A549 (cell line): ENCODE results near the gene ATAD5. TPM values are rescaled to one million over a fixed set of nuclear protein-coding genes. Genes with fewer than 3 reads are reported as not detected.
"Not testable (repeated sequence)": the region's sequence is repeated elsewhere in the genome, so short reads cannot be mapped to it uniquely, and the experiment has no call there.

Source experiments
- ATAC-seq, 2 experiments: fragments of 200-7000 bp in 1 of 2; fragments of >200 bp in 1 of 2; cut with Nextera tagmentation in 1 of 2; cut with Tn5 transposase in 1 of 2; 3 replicates each; pipeline versions ENCODE4 v1.8.0 to v1.9.1; 2018 to 2020; ENCODE audit warnings: mild to moderate bottlenecking in 1 of 2, moderate library complexity in 1 of 2
- CTCF ChIA-PET: fragments of 300-600 bp; sonication (Branson Sonifier 250); formaldehyde crosslinking; extraction: SDS; loops from one replicate; lab custom pipeline; 2021; ENCODE audit warnings: antibody characterized with exemption, inconsistent platforms; lab: Yijun Ruan, JAX
- POLR2A ChIA-PET: fragments of 350-600 bp; formaldehyde crosslinking; extraction: SDS; loops from one replicate; lab custom pipeline; 2021; ENCODE audit warnings: antibody characterized with exemption, inconsistent platforms; lab: Yijun Ruan, JAX
- DNase-seq, 2 experiments: peaks; one replicate each; pipeline versions ENCODE4 v3.0.0 to v3.0.0-alpha.2; 2011 to 2016; ENCODE audit warnings: low read depth in 1 of 2, low spot score in 1 of 2
- FAIRE-seq: peaks from 2 replicates; lab custom pipeline; 2011; peaks lifted over from hg19 to GRCh38; lab: Jason Lieb, UNC
- H3K27ac ChIP-seq, 2 experiments: fragments of >200 bp; sonication (Bioruptor Twin); formaldehyde crosslinking; 3 replicates each; pipeline ENCODE4 v1.5.1; 2016 to 2017
- H3K4me1 ChIP-seq: fragments of >200 bp; sonication (Bioruptor Twin); formaldehyde crosslinking; 3 replicates; pipeline ENCODE4 v1.6.1; 2016
- H3K4me2 ChIP-seq: fragments of >200 bp; sonication (Bioruptor Twin); formaldehyde crosslinking; 3 replicates; pipeline ENCODE4 v1.6.1; 2016
- H3K4me3 ChIP-seq: fragments of >200 bp; sonication (Bioruptor Twin); formaldehyde crosslinking; 3 replicates; pipeline ENCODE4 v1.5.1; 2016
- H3K9me3 ChIP-seq: fragments of >200 bp; sonication (Bioruptor Twin); formaldehyde crosslinking; 3 replicates; pipeline ENCODE4 v1.6.1; 2016
- CBX8 ChIP-seq: fragments of 200-600 bp; sonication (generic); IDR thresholded peaks from 2 replicates; pipeline ENCODE4 v1.6.1; 2016
- CEBPB ChIP-seq, 2 experiments: fragments of >200 bp in 1 of 2; sonication (Bioruptor Twin) in 1 of 2; formaldehyde crosslinking in 1 of 2; IDR thresholded peaks; 2 replicates each; pipeline ENCODE4 v1.6.1; 2012 to 2016
- CHD4 ChIP-seq: fragments of 200-600 bp; sonication (generic); IDR thresholded peaks from 2 replicates; pipeline ENCODE4 v1.6.1; 2016; ENCODE audit warnings: antibody characterized with exemption, mild to moderate bottlenecking, borderline replicate concordance
- EP300 ChIP-seq, 2 experiments: fragments of >200 bp; sonication (Bioruptor Twin); formaldehyde crosslinking; IDR thresholded peaks; 2 replicates in 1 of 2; 3 replicates in 1 of 2; pipeline ENCODE4 v1.6.1; 2016 to 2017
- FOSB ChIP-seq: fragments of 250-450 bp; sonication (Bioruptor Pico); IDR thresholded peaks from 2 replicates; pipeline ENCODE4 v1.5.0; 2020; ENCODE audit warnings: mild to moderate bottlenecking, moderate library complexity
- HDAC2 ChIP-seq: fragments of 200-600 bp; sonication (generic); IDR thresholded peaks from 2 replicates; pipeline ENCODE4 v1.6.1; 2016
- JUN ChIP-seq, 2 experiments: fragments of >200 bp; sonication (Bioruptor Twin); formaldehyde crosslinking; IDR thresholded peaks; 2 replicates in 1 of 2; 3 replicates in 1 of 2; pipeline ENCODE4 v1.6.1; 2016 to 2017
- KDM5A ChIP-seq: fragments of 200-600 bp; sonication (generic); IDR thresholded peaks from 2 replicates; pipeline ENCODE4 v1.6.1; 2016; ENCODE audit warnings: antibody characterized with exemption, mild to moderate bottlenecking
- RFX5 ChIP-seq: fragments of 450-650 bp; IDR thresholded peaks from 2 replicates; pipeline ENCODE4 v1.7.1; 2014; ENCODE audit warnings: antibody characterized with exemption, mild to moderate bottlenecking, moderate library complexity
- ZC3H11A ChIP-seq: fragments of 450-650 bp; IDR thresholded peaks from 2 replicates; pipeline ENCODE4 v1.6.1; 2014; ENCODE audit warnings: antibody characterized with exemption, mild to moderate bottlenecking
- ZNF302 ChIP-seq: fragments of 250-450 bp; sonication (Bioruptor Pico); IDR thresholded peaks from 2 replicates; pipeline ENCODE4 v1.9.0; 2021; ENCODE audit warnings: inconsistent platforms, mild to moderate bottlenecking, moderate library complexity
- WGBS: methylation state at CpG from one replicate; pipeline ENCODE4 v1.1.6; 2017; ENCODE audit errors: missing lambda C conversion rate; 5-methylcytosine and 5-hydroxymethylcytosine counted together
- polyA plus RNA-seq, 4 experiments: library from polyadenylated mRNA; depleted of rRNA in 3 of 4; stranded (reverse); fragments of >200 nt; fragmentation: RNase III in 1 of 4; extraction: RNeasy Plus Mini Kit Qiagen cat#74134 plus additional on column Dnase treatment in 1 of 4; gene quantifications; 2 replicates in 3 of 4; 3 replicates in 1 of 4; pipeline ENCODE4 v1.2.3, GENCODE V29; 2011 to 2017
- TF ChIP-seq, protein P1 (sequence below): fragments of 200-600 bp; sonication (generic); IDR thresholded peaks from 2 replicates; pipeline ENCODE4 v1.6.1; 2016; ENCODE audit warnings: antibody characterized with exemption, mild to moderate bottlenecking, moderate library complexity
- TF ChIP-seq, protein P2 (sequence below): fragments of 450-650 bp; IDR thresholded peaks from 2 replicates; pipeline ENCODE4 v1.6.1; 2014; ENCODE audit warnings: antibody characterized with exemption
- TF ChIP-seq, protein P3 (sequence below): fragments of 150-350 bp; IDR thresholded peaks from 2 replicates; pipeline ENCODE4 v1.6.1; 2014; ENCODE audit warnings: low read depth, mild to moderate bottlenecking, low read length

The ATAD5 gene
- polyA plus RNA-seq, 2 of the 4 experiments (the other 2 are of a cell fraction): 4.5 to 9.5 TPM

DNA sequence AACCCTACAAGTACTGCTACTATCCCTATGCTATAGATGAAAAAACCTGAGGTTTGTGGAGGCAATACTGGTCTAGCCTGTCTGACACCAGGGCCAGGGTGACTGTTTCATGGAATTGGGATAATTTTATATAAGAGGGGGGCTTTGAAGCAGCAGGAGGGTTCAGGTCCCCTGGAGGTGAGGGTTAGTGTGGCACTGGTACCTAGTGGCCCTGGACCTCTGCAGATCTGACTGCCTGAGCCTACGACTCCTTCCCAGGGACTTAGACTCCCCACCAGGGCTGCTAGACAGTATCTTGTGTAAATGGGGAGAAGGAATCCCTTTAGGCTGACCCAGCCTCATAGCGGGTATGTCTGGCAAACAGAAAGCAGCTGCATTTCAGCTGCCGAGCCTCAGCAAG lies 96.8 kb downstream of the ATAD5 start:
- no peak overlapping the region for H3K4me2 ChIP-seq
- no peak overlapping the region for H3K4me3 ChIP-seq
- no peaks in the 10 kb centered on the region for H3K4me1 ChIP-seq
- no peaks in the 10 kb centered on the region for H3K9me3 ChIP-seq
- ChIA-PET CTCF (interaction anchor here (1.1 to 1.4 kb wide), 2 partner anchors 11 to 288 kb away, joined by 3 to 5 read pairs; no protein-coding TSS in a partner anchor), POLR2A (interaction anchor here (0.9 kb wide), 1 partner anchor 18 kb away, joined by 3 read pairs; no protein-coding TSS in a partner anchor)
- H3K27ac ChIP-seq: no peak overlapping the region
- ATAC-seq: peak; percentile 20 to 51; a peak in 4 of 6 replicates
- 94% methylated on average over 3 of the region's 3 CpGs for WGBS
- no peak for DNase-seq
- TF ChIP-seq, protein P1, sequence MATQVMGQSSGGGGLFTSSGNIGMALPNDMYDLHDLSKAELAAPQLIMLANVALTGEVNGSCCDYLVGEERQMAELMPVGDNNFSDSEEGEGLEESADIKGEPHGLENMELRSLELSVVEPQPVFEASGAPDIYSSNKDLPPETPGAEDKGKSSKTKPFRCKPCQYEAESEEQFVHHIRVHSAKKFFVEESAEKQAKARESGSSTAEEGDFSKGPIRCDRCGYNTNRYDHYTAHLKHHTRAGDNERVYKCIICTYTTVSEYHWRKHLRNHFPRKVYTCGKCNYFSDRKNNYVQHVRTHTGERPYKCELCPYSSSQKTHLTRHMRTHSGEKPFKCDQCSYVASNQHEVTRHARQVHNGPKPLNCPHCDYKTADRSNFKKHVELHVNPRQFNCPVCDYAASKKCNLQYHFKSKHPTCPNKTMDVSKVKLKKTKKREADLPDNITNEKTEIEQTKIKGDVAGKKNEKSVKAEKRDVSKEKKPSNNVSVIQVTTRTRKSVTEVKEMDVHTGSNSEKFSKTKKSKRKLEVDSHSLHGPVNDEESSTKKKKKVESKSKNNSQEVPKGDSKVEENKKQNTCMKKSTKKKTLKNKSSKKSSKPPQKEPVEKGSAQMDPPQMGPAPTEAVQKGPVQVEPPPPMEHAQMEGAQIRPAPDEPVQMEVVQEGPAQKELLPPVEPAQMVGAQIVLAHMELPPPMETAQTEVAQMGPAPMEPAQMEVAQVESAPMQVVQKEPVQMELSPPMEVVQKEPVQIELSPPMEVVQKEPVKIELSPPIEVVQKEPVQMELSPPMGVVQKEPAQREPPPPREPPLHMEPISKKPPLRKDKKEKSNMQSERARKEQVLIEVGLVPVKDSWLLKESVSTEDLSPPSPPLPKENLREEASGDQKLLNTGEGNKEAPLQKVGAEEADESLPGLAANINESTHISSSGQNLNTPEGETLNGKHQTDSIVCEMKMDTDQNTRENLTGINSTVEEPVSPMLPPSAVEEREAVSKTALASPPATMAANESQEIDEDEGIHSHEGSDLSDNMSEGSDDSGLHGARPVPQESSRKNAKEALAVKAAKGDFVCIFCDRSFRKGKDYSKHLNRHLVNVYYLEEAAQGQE: no peak
- TF ChIP-seq EP300 (IDR thresholded peaks at IDR 0.05) (no peak), RFX5 (no peak), JUN (IDR thresholded peaks at IDR 0.05) (no peak), FOSB (CRISPR knock-in tag) (no peak), CEBPB (IDR thresholded peaks at IDR 0.05) (no peak)
- TF ChIP-seq, protein P2, sequence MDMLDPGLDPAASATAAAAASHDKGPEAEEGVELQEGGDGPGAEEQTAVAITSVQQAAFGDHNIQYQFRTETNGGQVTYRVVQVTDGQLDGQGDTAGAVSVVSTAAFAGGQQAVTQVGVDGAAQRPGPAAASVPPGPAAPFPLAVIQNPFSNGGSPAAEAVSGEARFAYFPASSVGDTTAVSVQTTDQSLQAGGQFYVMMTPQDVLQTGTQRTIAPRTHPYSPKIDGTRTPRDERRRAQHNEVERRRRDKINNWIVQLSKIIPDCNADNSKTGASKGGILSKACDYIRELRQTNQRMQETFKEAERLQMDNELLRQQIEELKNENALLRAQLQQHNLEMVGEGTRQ: no peak
- FAIRE-seq: peak; percentile 13

DNA sequence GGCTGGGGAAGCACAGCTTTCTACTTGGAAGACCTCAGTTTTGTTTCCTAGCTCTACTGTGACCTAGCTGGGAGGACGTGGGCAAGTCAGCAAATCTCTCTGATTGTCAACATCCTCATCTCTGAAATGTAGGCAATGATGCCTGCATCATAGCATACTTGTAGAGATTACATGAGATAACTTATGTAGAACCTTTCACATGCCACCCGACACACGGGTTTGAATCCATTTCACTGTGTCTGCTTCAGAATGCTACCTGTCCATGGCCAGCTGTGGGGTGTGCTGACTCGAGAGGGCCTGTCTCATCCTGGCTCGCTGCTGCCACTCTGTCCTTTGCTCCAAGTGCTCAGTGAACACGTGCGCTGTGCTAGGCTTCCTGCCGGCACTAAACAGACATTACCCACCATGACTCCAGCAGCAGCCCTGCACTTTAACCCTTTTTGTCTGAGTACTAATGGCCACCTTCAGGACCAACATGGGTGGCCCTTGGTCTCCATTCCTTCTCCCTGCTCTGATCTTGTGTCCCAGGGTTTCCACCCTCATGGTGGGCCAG lies 97.4 kb downstream of the ATAD5 start:
- Histone ChIP-seq H3K4me2 (no peak overlapping the region), H3K4me3 (no peak overlapping the region), H3K27ac (no peak overlapping the region), H3K4me1 (no peaks in the 10 kb centered on the region), H3K9me3 (no peaks in the 10 kb centered on the region)
- TF ChIP-seq KDM5A (no peak), HDAC2 (no peak), CBX8 (no peak), CHD4 (no peak), ZNF302 (CRISPR knock-in tag) (no peak)
- TF ChIP-seq, protein P3, sequence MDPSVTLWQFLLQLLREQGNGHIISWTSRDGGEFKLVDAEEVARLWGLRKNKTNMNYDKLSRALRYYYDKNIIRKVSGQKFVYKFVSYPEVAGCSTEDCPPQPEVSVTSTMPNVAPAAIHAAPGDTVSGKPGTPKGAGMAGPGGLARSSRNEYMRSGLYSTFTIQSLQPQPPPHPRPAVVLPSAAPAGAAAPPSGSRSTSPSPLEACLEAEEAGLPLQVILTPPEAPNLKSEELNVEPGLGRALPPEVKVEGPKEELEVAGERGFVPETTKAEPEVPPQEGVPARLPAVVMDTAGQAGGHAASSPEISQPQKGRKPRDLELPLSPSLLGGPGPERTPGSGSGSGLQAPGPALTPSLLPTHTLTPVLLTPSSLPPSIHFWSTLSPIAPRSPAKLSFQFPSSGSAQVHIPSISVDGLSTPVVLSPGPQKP: no peak
- POLR2A ChIA-PET: interaction anchor here (0.9 kb wide), 1 partner anchor 19 kb away, joined by 3 read pairs; no protein-coding TSS in a partner anchor
- WGBS: 74% methylated on average over 8 of the region's 8 CpGs
- DNase-seq (no peak), ATAC-seq (peak; percentile 20 to 27; a peak in 2 of 6 replicates), FAIRE-seq (no peak)
- CTCF ChIA-PET: interaction anchor here (1.4 kb wide), 1 partner anchor 12 kb away, joined by 5 read pairs; no protein-coding TSS in a partner anchor

DNA sequence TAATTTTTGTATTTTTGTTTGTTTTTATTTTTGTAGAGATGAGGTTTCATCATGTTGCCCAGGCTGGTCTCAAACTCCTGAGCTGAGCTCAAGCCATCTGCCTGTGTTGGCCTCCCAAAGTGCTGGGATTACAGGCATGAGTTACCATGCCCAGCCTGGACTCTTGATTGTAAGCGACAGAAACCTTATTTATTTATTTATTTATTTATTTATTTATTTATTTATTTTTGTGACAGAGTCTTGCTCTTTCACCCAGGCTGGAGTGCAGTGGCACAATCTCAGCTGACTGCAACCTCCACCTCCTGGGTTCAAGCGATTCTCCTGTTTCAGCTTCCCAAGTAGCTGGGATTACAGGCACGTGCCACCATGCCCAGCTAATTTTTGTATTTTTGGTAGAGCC lies 98.1 kb downstream of the ATAD5 start:
- WGBS: 92% methylated on average over 3 of the region's 3 CpGs
- CTCF ChIA-PET: interaction anchor here (0.7 to 1.3 kb wide), 2 partner anchors 14 to 286 kb away, joined by 3 read pairs; no protein-coding TSS in a partner anchor
- H3K4me3 ChIP-seq, DNase-seq, H3K9me3 ChIP-seq, H3K27ac ChIP-seq, H3K4me2 ChIP-seq, ATAC-seq, FAIRE-seq, POLR2A ChIA-PET, H3K4me1 ChIP-seq: not testable (repeated sequence)
- peak; percentile 98 for TF ChIP-seq ZC3H11A
